ENCODE data around the gene POLG. TPM values are rescaled to one million over a fixed set of nuclear protein-coding genes. Genes with fewer than 3 reads are reported as not detected.
"Not testable (repeated sequence)": the region's sequence is repeated elsewhere in the genome, so short reads cannot be mapped to it uniquely, and the experiment has no call there.

Gene POLG
- total RNA-seq, 1 experiment from 2014 or later = 36.8 TPM

- peaks cover 57% of the 10 kb centered on the region for H3K36me3 ChIP-seq (ENCODE audit: insufficient read depth, low read length)
- not testable (repeated sequence) for H3K4me2 ChIP-seq (ENCODE audit: low read depth, low read length, poor library complexity, severe bottlenecking); H3K9me3 ChIP-seq (ENCODE audit: low read length); H3K9me2 ChIP-seq (replicated peaks; ENCODE audit: insufficient read depth, low read length); H3K27ac ChIP-seq (ENCODE audit: low read length); H4K20me1 ChIP-seq (ENCODE audit: insufficient read depth, low read depth, low read length); DNase-seq; H3K9ac ChIP-seq (ENCODE audit: low read length); H3K4me3 ChIP-seq (ENCODE audit: low read length); H2AFZ ChIP-seq (ENCODE audit: low read length); H3K4me1 ChIP-seq (ENCODE audit: low read length); H3K79me2 ChIP-seq (ENCODE audit: low read length); H3K27me3 ChIP-seq (ENCODE audit: low read length)
These were observed 57.3 kb downstream of the POLG start for GRCh38 chr15:89277281-89277680.

Small RNA genes lying within 50 kb of the gene (small RNA-seq; reads per million reads assigned to genes)
- not detected for gene MIR6766

Other genes starting within 250 kb of the POLG start
- gene ABHD2, start 246.4 kb downstream of the POLG start, total RNA-seq (2014; rRNA removed; shearing (Covaris generic); ENCODE audit: low replicate concordance) = 28.3 and 43.6 TPM in 2 replicates
- gene RLBP1, start 113.2 kb downstream of the POLG start, total RNA-seq (2014; rRNA removed; shearing (Covaris generic); ENCODE audit: low replicate concordance) = not detected in 2 replicates
- 44.3 and 60.3 TPM in 2 replicates for gene FANCI, start 90.8 kb downstream of the POLG start, total RNA-seq (2014; rRNA removed; shearing (Covaris generic); ENCODE audit: low replicate concordance)
- not detected in 2 replicates for gene RHCG, start 161.8 kb upstream of the POLG start, total RNA-seq (2014; rRNA removed; shearing (Covaris generic); ENCODE audit: low replicate concordance)
- 5.1 and 5.5 TPM in 2 replicates for gene TICRR, start 240.6 kb upstream of the POLG start, total RNA-seq (2014; rRNA removed; shearing (Covaris generic); ENCODE audit: low replicate concordance)

Measured in Karpas-422 (cell line).